Measurements from ENCODE around the gene KDM5A.
"Not testable (repeated sequence)": the region's sequence is repeated elsewhere in the genome, so short reads cannot be mapped to it uniquely, and the experiment has no call there.

KDM5A gene

GRCh38 chr12:238736-239398 lies 150.3 kb downstream of the KDM5A start:
- DNase-seq (ENCODE audit: low read depth in 2 of 2) = no peak

- no peak for DNase-seq (ENCODE audit: low read depth in 2 of 2)
Observed at GRCh38 chr12:238116-238515, 151.0 kb downstream of the KDM5A start.

GRCh38 chr12:237026-237815 lies 151.9 kb downstream of the KDM5A start:
- no peak for DNase-seq (ENCODE audit: low read depth in 2 of 2)

GRCh38 chr12:236445-236844 lies 152.7 kb downstream of the KDM5A start:
- DNase-seq (ENCODE audit: low read depth in 2 of 2) = no peak

GRCh38 chr12:235967-236366 lies 153.2 kb downstream of the KDM5A start:
- DNase-seq (ENCODE audit: low read depth in 2 of 2) = not testable (repeated sequence)

- no peak for DNase-seq (ENCODE audit: low read depth in 2 of 2)
Observed at GRCh38 chr12:234891-235415, 154.2 kb downstream of the KDM5A start.

- no peak for DNase-seq (ENCODE audit: low read depth in 2 of 2)
Observed at GRCh38 chr12:234019-234418, 155.1 kb downstream of the KDM5A start.

GRCh38 chr12:233615-233968 lies 155.5 kb downstream of the KDM5A start:
- DNase-seq (ENCODE audit: low read depth in 2 of 2) = no peak

GRCh38 chr12:232731-233614 lies 156.1 kb downstream of the KDM5A start:
- no peak for DNase-seq (ENCODE audit: low read depth in 2 of 2)

- no peak for DNase-seq (ENCODE audit: low read depth in 2 of 2)
Observed at GRCh38 chr12:230925-231671, 158.0 kb downstream of the KDM5A start.

Data from stimulated activated CD8-positive, alpha-beta memory T cell treated with anti-CD3 and anti-CD28 coated beads, Interleukin-2, amount 100 ng/mL, for 48 hours (primary cell).